Measurements from ENCODE around the gene GLDN. TPM values are rescaled to one million over a fixed set of nuclear protein-coding genes. Genes with fewer than 3 reads are reported as not detected.

GLDN gene
- total RNA-seq, 1 donor from 2014 or later = 0.12 TPM

- H3K4me3 Mint-ChIP-seq (ENCODE audit: low read depth) = no peak overlapping the region
- H3K36me3 Mint-ChIP-seq (ENCODE audit: insufficient read depth) = no peaks in the 10 kb centered on the region
- no peak for DNase-seq (ENCODE audit: low spot score, unreplicated experiment)
- H3K27me3 Mint-ChIP-seq = peaks cover 2% of the 10 kb centered on the region
- no peaks in the 10 kb centered on the region for H3K9me3 Mint-ChIP-seq (ENCODE audit: low read depth)
- no peak for TF ChIP-seq CTCF (IDR thresholded peaks at IDR 0.05; ENCODE audit: unreplicated experiment)
- H3K4me1 Mint-ChIP-seq (ENCODE audit: low read depth) = peaks cover 22% of the 10 kb centered on the region
- no peak overlapping the region for H3K27ac Mint-ChIP-seq
Measured at GRCh38 chr15:51313074-51313393, 28.4 kb upstream of the GLDN start.

- no peak for DNase-seq (ENCODE audit: low spot score, unreplicated experiment)
- no peak overlapping the region for H3K4me3 Mint-ChIP-seq (ENCODE audit: low read depth)
- no peak for TF ChIP-seq CTCF (IDR thresholded peaks at IDR 0.05; ENCODE audit: unreplicated experiment)
- H3K27me3 Mint-ChIP-seq = no peaks in the 10 kb centered on the region
- H3K36me3 Mint-ChIP-seq (ENCODE audit: insufficient read depth) = no peaks in the 10 kb centered on the region
- H3K27ac Mint-ChIP-seq = no peak overlapping the region
- no peaks in the 10 kb centered on the region for H3K9me3 Mint-ChIP-seq (ENCODE audit: low read depth)
- peaks cover 22% of the 10 kb centered on the region for H3K4me1 Mint-ChIP-seq (ENCODE audit: low read depth)
Measured at GRCh38 chr15:51313644-51314280, 27.7 kb upstream of the GLDN start.

GRCh38 chr15:51314391-51315337 lies 26.8 kb upstream of the GLDN start:
- H3K9me3 Mint-ChIP-seq (ENCODE audit: low read depth) = no peaks in the 10 kb centered on the region
- H3K27me3 Mint-ChIP-seq = peaks cover 3% of the 10 kb centered on the region
- no peaks in the 10 kb centered on the region for H3K36me3 Mint-ChIP-seq (ENCODE audit: insufficient read depth)
- peaks cover 22% of the 10 kb centered on the region for H3K4me1 Mint-ChIP-seq (ENCODE audit: low read depth)
- DNase-seq (ENCODE audit: low spot score, unreplicated experiment) = no peak
- no peak for TF ChIP-seq CTCF (IDR thresholded peaks at IDR 0.05; ENCODE audit: unreplicated experiment)
- H3K27ac Mint-ChIP-seq = peak overlapping the region; percentile 21
- no peak overlapping the region for H3K4me3 Mint-ChIP-seq (ENCODE audit: low read depth)

- peaks cover 6% of the 10 kb centered on the region for H3K27me3 Mint-ChIP-seq
- peaks cover 22% of the 10 kb centered on the region for H3K4me1 Mint-ChIP-seq (ENCODE audit: low read depth)
- no peak for DNase-seq (ENCODE audit: low spot score, unreplicated experiment)
- no peaks in the 10 kb centered on the region for H3K36me3 Mint-ChIP-seq (ENCODE audit: insufficient read depth)
- no peak overlapping the region for H3K27ac Mint-ChIP-seq
- H3K4me3 Mint-ChIP-seq (ENCODE audit: low read depth) = no peak overlapping the region
- no peak for TF ChIP-seq CTCF (IDR thresholded peaks at IDR 0.05; ENCODE audit: unreplicated experiment)
- no peaks in the 10 kb centered on the region for H3K9me3 Mint-ChIP-seq (ENCODE audit: low read depth)
Measured at GRCh38 chr15:51315726-51316125, 25.7 kb upstream of the GLDN start.

- Mint-ChIP-seq H3K4me3 (ENCODE audit: low read depth) (no peak overlapping the region), H3K4me1 (ENCODE audit: low read depth) (peaks cover 16% of the 10 kb centered on the region), H3K9me3 (ENCODE audit: low read depth) (no peaks in the 10 kb centered on the region), H3K27ac (no peak overlapping the region), H3K36me3 (ENCODE audit: insufficient read depth) (no peaks in the 10 kb centered on the region), H3K27me3 (peaks cover 6% of the 10 kb centered on the region)
- no peak for DNase-seq (ENCODE audit: low spot score, unreplicated experiment)
- TF ChIP-seq CTCF (IDR thresholded peaks at IDR 0.05; ENCODE audit: unreplicated experiment) = no peak
Measured at GRCh38 chr15:51316636-51317035, 24.8 kb upstream of the GLDN start.
